A549 (cell line): Measurements from ENCODE around the gene NME5. TPM values are rescaled to one million over a fixed set of nuclear protein-coding genes. Genes with fewer than 3 reads are reported as not detected.
A peak's percentile ranks its signal among the peaks of the same experiment; 100 is the strongest.

Experiments
- ATAC-seq, 2 experiments: fragments of 200-7000 bp in 1 of 2; fragments of >200 bp in 1 of 2; cut with Nextera tagmentation in 1 of 2; cut with Tn5 transposase in 1 of 2; 3 replicates each; pipeline versions ENCODE4 v1.8.0 to v1.9.1; 2018 to 2020; ENCODE audit warnings: mild to moderate bottlenecking in 1 of 2, moderate library complexity in 1 of 2
- CTCF ChIA-PET: fragments of 300-600 bp; sonication (Branson Sonifier 250); formaldehyde crosslinking; extraction: SDS; loops from one replicate; lab custom pipeline; 2021; ENCODE audit warnings: antibody characterized with exemption, inconsistent platforms; lab: Yijun Ruan, JAX
- POLR2A ChIA-PET: fragments of 350-600 bp; formaldehyde crosslinking; extraction: SDS; loops from one replicate; lab custom pipeline; 2021; ENCODE audit warnings: antibody characterized with exemption, inconsistent platforms; lab: Yijun Ruan, JAX
- DNase-seq, 2 experiments: peaks; one replicate each; pipeline versions ENCODE4 v3.0.0 to v3.0.0-alpha.2; 2011 to 2016; ENCODE audit warnings: low read depth in 1 of 2, low spot score in 1 of 2
- FAIRE-seq: peaks from 2 replicates; lab custom pipeline; 2011; peaks lifted over from hg19 to GRCh38; lab: Jason Lieb, UNC
- H3K27ac ChIP-seq, 2 experiments: fragments of >200 bp; sonication (Bioruptor Twin); formaldehyde crosslinking; 3 replicates each; pipeline ENCODE4 v1.5.1; 2016 to 2017
- H3K4me1 ChIP-seq: fragments of >200 bp; sonication (Bioruptor Twin); formaldehyde crosslinking; 3 replicates; pipeline ENCODE4 v1.6.1; 2016
- H3K4me2 ChIP-seq: fragments of >200 bp; sonication (Bioruptor Twin); formaldehyde crosslinking; 3 replicates; pipeline ENCODE4 v1.6.1; 2016
- H3K4me3 ChIP-seq: fragments of >200 bp; sonication (Bioruptor Twin); formaldehyde crosslinking; 3 replicates; pipeline ENCODE4 v1.5.1; 2016
- H3K9me3 ChIP-seq: fragments of >200 bp; sonication (Bioruptor Twin); formaldehyde crosslinking; 3 replicates; pipeline ENCODE4 v1.6.1; 2016
- ATOH8 ChIP-seq: fragments of 250-450 bp; sonication (Bioruptor Pico); IDR thresholded peaks from 2 replicates; pipeline ENCODE4 v1.5.0; 2020; ENCODE audit warnings: low read depth, mild to moderate bottlenecking, moderate library complexity
- BCL3 ChIP-seq: fragments of >200 bp; sonication (Bioruptor Twin); formaldehyde crosslinking; IDR thresholded peaks from 3 replicates; pipeline ENCODE4 v1.6.1; 2016
- BHLHE40 ChIP-seq: IDR thresholded peaks from 2 replicates; pipeline ENCODE4 v1.6.1; 2012; ENCODE audit warnings: low read depth, low read length, inconsistent platforms
- CBX2 ChIP-seq: fragments of 200-600 bp; sonication (generic); IDR thresholded peaks from 2 replicates; pipeline ENCODE4 v1.6.1; 2016; ENCODE audit warnings: low read depth, mild to moderate bottlenecking, borderline replicate concordance
- CEBPB ChIP-seq, 2 experiments: fragments of >200 bp in 1 of 2; sonication (Bioruptor Twin) in 1 of 2; formaldehyde crosslinking in 1 of 2; IDR thresholded peaks; 2 replicates each; pipeline ENCODE4 v1.6.1; 2012 to 2016
- CHD2 ChIP-seq: fragments of 150-350 bp; IDR thresholded peaks from 2 replicates; pipeline ENCODE4 v1.6.1; 2014; ENCODE audit warnings: low read length; ENCODE audit not compliant: partially characterized antibody
- CTCF ChIP-seq: fragments of >200 bp; sonication (Bioruptor Twin); formaldehyde crosslinking; IDR thresholded peaks from 3 replicates; pipeline ENCODE4 v1.5.1; 2016
- EHF ChIP-seq: fragments of 250-450 bp; sonication (Bioruptor Pico); IDR thresholded peaks from 2 replicates; pipeline ENCODE4 v1.5.0; 2020; ENCODE audit warnings: mild to moderate bottlenecking
- ESRRA ChIP-seq: fragments of 150-350 bp; IDR thresholded peaks from 2 replicates; pipeline ENCODE4 v1.6.1; 2014; ENCODE audit warnings: mild to moderate bottlenecking, low read length, borderline replicate concordance
- HMGXB4 ChIP-seq: fragments of 250-450 bp; sonication (Bioruptor Pico); IDR thresholded peaks from 2 replicates; pipeline ENCODE4 v1.5.0; 2021; ENCODE audit warnings: mild to moderate bottlenecking, moderate library complexity, borderline replicate concordance
- KDM5A ChIP-seq: fragments of 200-600 bp; sonication (generic); IDR thresholded peaks from 2 replicates; pipeline ENCODE4 v1.6.1; 2016; ENCODE audit warnings: antibody characterized with exemption, mild to moderate bottlenecking
- MAZ ChIP-seq: fragments of 150-350 bp; IDR thresholded peaks from 2 replicates; pipeline ENCODE4 v1.6.1; 2014; ENCODE audit warnings: antibody characterized with exemption, low read depth, low read length, borderline replicate concordance
- PHF8 ChIP-seq: fragments of 200-600 bp; sonication (generic); IDR thresholded peaks from 2 replicates; pipeline ENCODE4 v1.6.1; 2016; ENCODE audit warnings: low read depth, mild to moderate bottlenecking, antibody characterized with exemption, moderate library complexity, borderline replicate concordance
- POLR2A ChIP-seq: IDR thresholded peaks from 2 replicates; pipeline ENCODE4 v1.6.1; 2012; ENCODE audit warnings: mild to moderate bottlenecking, low read length
- RAD21 ChIP-seq, 2 experiments: fragments of >200 bp in 1 of 2; sonication (Bioruptor Twin) in 1 of 2; formaldehyde crosslinking in 1 of 2; IDR thresholded peaks in 1 of 2; conservative IDR thresholded peaks in 1 of 2; 2 replicates in 1 of 2; 3 replicates in 1 of 2; pipeline ENCODE4 v1.6.1; 2012 to 2018; ENCODE audit warnings: inconsistent platforms in 1 of 2
- RARB ChIP-seq: fragments of 250-450 bp; sonication (Bioruptor Pico); IDR thresholded peaks from 2 replicates; pipeline ENCODE4 v1.8.0; 2021; ENCODE audit warnings: mild to moderate bottlenecking, moderate library complexity
- RCOR1 ChIP-seq: fragments of 150-350 bp; IDR thresholded peaks from 2 replicates; pipeline ENCODE4 v1.6.1; 2014; ENCODE audit warnings: antibody characterized with exemption, low read length, low read depth
- RFX5 ChIP-seq: fragments of 450-650 bp; IDR thresholded peaks from 2 replicates; pipeline ENCODE4 v1.7.1; 2014; ENCODE audit warnings: antibody characterized with exemption, mild to moderate bottlenecking, moderate library complexity
- RNF2 ChIP-seq: fragments of 200-600 bp; sonication (generic); IDR thresholded peaks from 2 replicates; pipeline ENCODE4 v1.6.1; 2016; ENCODE audit warnings: low read depth, mild to moderate bottlenecking, antibody characterized with exemption, moderate library complexity, borderline replicate concordance
- SMC3 ChIP-seq: fragments of >200 bp; sonication (Bioruptor Twin); formaldehyde crosslinking; IDR thresholded peaks from 3 replicates; pipeline ENCODE4 v1.6.1; 2018; ENCODE audit warnings: inconsistent platforms
- TP53 ChIP-seq: fragments of 250-450 bp; sonication (Bioruptor Pico); IDR thresholded peaks from 2 replicates; pipeline ENCODE4 v1.5.0; 2021; ENCODE audit warnings: mild to moderate bottlenecking, moderate library complexity
- ZC3H11A ChIP-seq: fragments of 450-650 bp; IDR thresholded peaks from 2 replicates; pipeline ENCODE4 v1.6.1; 2014; ENCODE audit warnings: antibody characterized with exemption, mild to moderate bottlenecking
- WGBS: methylation state at CpG from one replicate; pipeline ENCODE4 v1.1.6; 2017; ENCODE audit errors: missing lambda C conversion rate; 5-methylcytosine and 5-hydroxymethylcytosine counted together
- polyA plus RNA-seq, 4 experiments: library from polyadenylated mRNA; depleted of rRNA in 3 of 4; stranded (reverse); fragments of >200 nt; fragmentation: RNase III in 1 of 4; extraction: RNeasy Plus Mini Kit Qiagen cat#74134 plus additional on column Dnase treatment in 1 of 4; gene quantifications; 2 replicates in 3 of 4; 3 replicates in 1 of 4; pipeline ENCODE4 v1.2.3, GENCODE V29; 2011 to 2017
- TF ChIP-seq, protein P1 (sequence below): fragments of 150-350 bp; IDR thresholded peaks from 2 replicates; pipeline ENCODE4 v1.6.1; 2014; ENCODE audit warnings: low read depth, mild to moderate bottlenecking, low read length
- TF ChIP-seq, protein P2 (sequence below): IDR thresholded peaks from 2 replicates; pipeline ENCODE4 v1.6.1; 2012; ENCODE audit warnings: low read depth, borderline replicate concordance

Gene NME5
- polyA plus RNA-seq, 2 of the 4 experiments (the other 2 are of a cell fraction) = not detected

GRCh38 chr5:138115254-138115653 is 24.0 kb downstream of the NME5 start:
- H3K4me1 ChIP-seq = no peaks in the 10 kb centered on the region
- FAIRE-seq (peak; percentile 97), DNase-seq (no peak), ATAC-seq (no peak)
- POLR2A ChIA-PET = interaction anchor here (0.7 kb wide), 1 partner anchor 223 kb away, joined by 6 read pairs; the partner anchor contains the start of gene FAM53C
- H3K27ac ChIP-seq = no peak overlapping the region
- H3K4me2 ChIP-seq = no peak overlapping the region
- H3K9me3 ChIP-seq = no peaks in the 10 kb centered on the region
- CTCF ChIA-PET = interaction anchor here (0.7 kb wide), 1 partner anchor 1445 kb away, joined by 4 read pairs; no protein-coding TSS in a partner anchor
- no peak for TF ChIP-seq ZC3H11A
- no peak for TF ChIP-seq SMC3
- TF ChIP-seq RARB = no peak
- no peak for TF ChIP-seq POLR2A
- TF ChIP-seq MAZ = no peak
- no peak for TF ChIP-seq HMGXB4
- no peak for TF ChIP-seq RAD21 (conservative IDR thresholded peaks at IDR 0.05 in 1 of 2, IDR thresholded peaks at IDR 0.05 in 1 of 2)
- no peak for TF ChIP-seq ESRRA
- TF ChIP-seq BCL3 = no peak
- TF ChIP-seq, protein P1, sequence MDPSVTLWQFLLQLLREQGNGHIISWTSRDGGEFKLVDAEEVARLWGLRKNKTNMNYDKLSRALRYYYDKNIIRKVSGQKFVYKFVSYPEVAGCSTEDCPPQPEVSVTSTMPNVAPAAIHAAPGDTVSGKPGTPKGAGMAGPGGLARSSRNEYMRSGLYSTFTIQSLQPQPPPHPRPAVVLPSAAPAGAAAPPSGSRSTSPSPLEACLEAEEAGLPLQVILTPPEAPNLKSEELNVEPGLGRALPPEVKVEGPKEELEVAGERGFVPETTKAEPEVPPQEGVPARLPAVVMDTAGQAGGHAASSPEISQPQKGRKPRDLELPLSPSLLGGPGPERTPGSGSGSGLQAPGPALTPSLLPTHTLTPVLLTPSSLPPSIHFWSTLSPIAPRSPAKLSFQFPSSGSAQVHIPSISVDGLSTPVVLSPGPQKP = no peak
- TF ChIP-seq EHF = no peak
- TF ChIP-seq RNF2 = no peak
- TF ChIP-seq CTCF = no peak
- no peak for TF ChIP-seq TP53 (CRISPR knock-in tag)
- no peak for TF ChIP-seq RCOR1
- TF ChIP-seq PHF8 = no peak
- TF ChIP-seq RFX5 = no peak
- no peak for TF ChIP-seq CHD2
- H3K4me3 ChIP-seq = no peak overlapping the region

GRCh38 chr5:138111937-138112336 is 27.3 kb downstream of the NME5 start:
- FAIRE-seq (peak; percentile 51), DNase-seq (no peak), ATAC-seq (no peak; a peak in 1 of 6 replicates)
- TF ChIP-seq CBX2 = no peak
- no peak for TF ChIP-seq KDM5A
- TF ChIP-seq BCL3 = no peak
- TF ChIP-seq BHLHE40 = no peak
- TF ChIP-seq, protein P2, sequence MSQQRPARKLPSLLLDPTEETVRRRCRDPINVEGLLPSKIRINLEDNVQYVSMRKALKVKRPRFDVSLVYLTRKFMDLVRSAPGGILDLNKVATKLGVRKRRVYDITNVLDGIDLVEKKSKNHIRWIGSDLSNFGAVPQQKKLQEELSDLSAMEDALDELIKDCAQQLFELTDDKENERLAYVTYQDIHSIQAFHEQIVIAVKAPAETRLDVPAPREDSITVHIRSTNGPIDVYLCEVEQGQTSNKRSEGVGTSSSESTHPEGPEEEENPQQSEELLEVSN = no peak
- no peak for TF ChIP-seq ATOH8
- TF ChIP-seq PHF8 = no peak
- no peak for TF ChIP-seq MAZ
- no peak for TF ChIP-seq HMGXB4
- TF ChIP-seq CEBPB (IDR thresholded peaks at IDR 0.05) = no peak
- TF ChIP-seq TP53 (CRISPR knock-in tag) = no peak
- ChIA-PET POLR2A (no interaction called here), CTCF (interaction anchor here (0.8 to 4.0 kb wide), 2 partner anchors 15 to 34 kb away, joined by 3 to 16 read pairs; no protein-coding TSS in a partner anchor)
- no peak overlapping the region for H3K27ac ChIP-seq
- no peaks in the 10 kb centered on the region for H3K9me3 ChIP-seq
- no peak overlapping the region for H3K4me3 ChIP-seq
- WGBS = 3% methylated on average over 1 of the region's 1 CpG
- no peak overlapping the region for H3K4me2 ChIP-seq
- H3K4me1 ChIP-seq = no peaks in the 10 kb centered on the region
